ENCODE results near the gene TBC1D30. TPM values are rescaled to one million over a fixed set of nuclear protein-coding genes. Genes with fewer than 3 reads are reported as not detected.

Gene TBC1D30
- total RNA-seq, 3 donors from 2014 or later (not counting 1 experiment from before 2014, with no cell fraction given): 2.8 to 5.8 (median 4.7) TPM

GRCh38 chr12:64858882-64859605 is 34.6 kb downstream of the TBC1D30 start:
- Histone ChIP-seq H3K4me1 (ENCODE audit: control insufficient read depth, insufficient read depth, low read length) (no peaks in the 10 kb centered on the region), H3K27ac (ENCODE audit: low read length) (no peak overlapping the region), H3K9me3 (ENCODE audit: control insufficient read depth, insufficient read depth, low read length) (no peaks in the 10 kb centered on the region), H3K4me3 (ENCODE audit: low read length) (no peak overlapping the region), H3K27me3 (ENCODE audit: control insufficient read depth, insufficient read depth, low read length) (no peaks in the 10 kb centered on the region), H3K36me3 (ENCODE audit: control insufficient read depth, insufficient read depth, low read length) (no peaks in the 10 kb centered on the region)
- no peaks in the 10 kb centered on the region for H3K4me1 Mint-ChIP-seq
- H3K27me3 Mint-ChIP-seq (ENCODE audit: low read depth in 2 of 2): peaks cover 5 to 12% of the 10 kb centered on the region in 2 donors
- H3K4me3 Mint-ChIP-seq: no peak overlapping the region
- H3K9me3 Mint-ChIP-seq: no peaks in the 10 kb centered on the region
- no peak for ATAC-seq
- no peaks in the 10 kb centered on the region for H3K36me3 Mint-ChIP-seq
- no peak overlapping the region for H3K27ac Mint-ChIP-seq
- WGBS (ENCODE audit: insufficient coverage): 86% methylated on average over 4 of the region's 4 CpGs
- no peak for DNase-seq
- TF ChIP-seq CTCF (IDR thresholded peaks at IDR 0.05): no peak
- intact Hi-C loops (cut with micrococcal nuclease): no loop called here

- 88% methylated on average over 4 of the region's 4 CpGs for WGBS (ENCODE audit: insufficient coverage)
- no peaks in the 10 kb centered on the region for H3K4me1 Mint-ChIP-seq
- H3K27me3 Mint-ChIP-seq (ENCODE audit: low read depth in 2 of 2): peaks cover 5 to 12% of the 10 kb centered on the region in 2 donors
- no peak for TF ChIP-seq CTCF (IDR thresholded peaks at IDR 0.05)
- H3K27ac Mint-ChIP-seq: no peak overlapping the region
- no peak overlapping the region for H3K4me3 Mint-ChIP-seq
- Histone ChIP-seq H3K27ac (ENCODE audit: low read length) (no peak overlapping the region), H3K4me1 (ENCODE audit: control insufficient read depth, insufficient read depth, low read length) (no peaks in the 10 kb centered on the region), H3K36me3 (ENCODE audit: control insufficient read depth, insufficient read depth, low read length) (no peaks in the 10 kb centered on the region), H3K27me3 (ENCODE audit: control insufficient read depth, insufficient read depth, low read length) (no peaks in the 10 kb centered on the region), H3K4me3 (ENCODE audit: low read length) (no peak overlapping the region), H3K9me3 (ENCODE audit: control insufficient read depth, insufficient read depth, low read length) (no peaks in the 10 kb centered on the region)
- DNase-seq: no peak
- no peaks in the 10 kb centered on the region for H3K9me3 Mint-ChIP-seq
- ATAC-seq: no peak
- H3K36me3 Mint-ChIP-seq: no peaks in the 10 kb centered on the region
- intact Hi-C loops (cut with micrococcal nuclease): no loop called here
Measured at GRCh38 chr12:64860446-64860998, 36.1 kb downstream of the TBC1D30 start.

DNA sequence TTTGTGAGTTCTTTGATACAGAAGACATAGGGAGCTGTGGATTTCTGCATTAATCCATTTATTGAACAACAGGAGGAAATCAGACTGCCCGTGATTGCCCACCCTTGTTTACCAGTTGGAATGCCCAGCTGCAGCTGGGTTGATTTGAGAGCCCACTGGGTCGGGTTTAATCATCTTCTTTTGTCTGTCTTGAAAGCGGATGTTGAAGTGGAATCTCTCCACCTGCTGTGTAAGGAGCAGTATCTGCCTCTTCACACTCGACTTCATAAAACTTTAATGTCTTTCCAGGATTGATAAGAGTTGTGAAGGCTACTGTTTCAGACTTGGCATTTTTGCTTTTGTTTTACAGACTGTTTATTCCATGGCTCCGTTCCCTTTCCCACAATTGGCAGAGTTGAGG is 39.9 kb downstream of the TBC1D30 start:
- WGBS (ENCODE audit: insufficient coverage): 61% methylated on average over 5 of the region's 5 CpGs
- ATAC-seq (no peak), DNase-seq (no peak)
- no peaks in the 10 kb centered on the region for H3K9me3 Mint-ChIP-seq
- intact Hi-C loops (cut with micrococcal nuclease): no loop called here
- no peaks in the 10 kb centered on the region for H3K36me3 ChIP-seq (ENCODE audit: control insufficient read depth, insufficient read depth, low read length)
- no peaks in the 10 kb centered on the region for H3K4me1 ChIP-seq (ENCODE audit: control insufficient read depth, insufficient read depth, low read length)
- H3K9me3 ChIP-seq (ENCODE audit: control insufficient read depth, insufficient read depth, low read length): no peaks in the 10 kb centered on the region
- H3K36me3 Mint-ChIP-seq: peaks cover 8% of the 10 kb centered on the region
- H3K27ac ChIP-seq (ENCODE audit: low read length): no peak overlapping the region
- no peak overlapping the region for H3K4me3 Mint-ChIP-seq
- H3K27me3 ChIP-seq (ENCODE audit: control insufficient read depth, insufficient read depth, low read length): no peaks in the 10 kb centered on the region
- H3K4me3 ChIP-seq (ENCODE audit: low read length): no peak overlapping the region
- peaks cover 10 to 19% of the 10 kb centered on the region in 2 donors for H3K27me3 Mint-ChIP-seq (ENCODE audit: low read depth in 2 of 2)
- TF ChIP-seq CTCF (IDR thresholded peaks at IDR 0.05): no peak
- no peaks in the 10 kb centered on the region for H3K4me1 Mint-ChIP-seq
- no peak overlapping the region for H3K27ac Mint-ChIP-seq
